ENCODE results near the gene CIITA.

DNA sequence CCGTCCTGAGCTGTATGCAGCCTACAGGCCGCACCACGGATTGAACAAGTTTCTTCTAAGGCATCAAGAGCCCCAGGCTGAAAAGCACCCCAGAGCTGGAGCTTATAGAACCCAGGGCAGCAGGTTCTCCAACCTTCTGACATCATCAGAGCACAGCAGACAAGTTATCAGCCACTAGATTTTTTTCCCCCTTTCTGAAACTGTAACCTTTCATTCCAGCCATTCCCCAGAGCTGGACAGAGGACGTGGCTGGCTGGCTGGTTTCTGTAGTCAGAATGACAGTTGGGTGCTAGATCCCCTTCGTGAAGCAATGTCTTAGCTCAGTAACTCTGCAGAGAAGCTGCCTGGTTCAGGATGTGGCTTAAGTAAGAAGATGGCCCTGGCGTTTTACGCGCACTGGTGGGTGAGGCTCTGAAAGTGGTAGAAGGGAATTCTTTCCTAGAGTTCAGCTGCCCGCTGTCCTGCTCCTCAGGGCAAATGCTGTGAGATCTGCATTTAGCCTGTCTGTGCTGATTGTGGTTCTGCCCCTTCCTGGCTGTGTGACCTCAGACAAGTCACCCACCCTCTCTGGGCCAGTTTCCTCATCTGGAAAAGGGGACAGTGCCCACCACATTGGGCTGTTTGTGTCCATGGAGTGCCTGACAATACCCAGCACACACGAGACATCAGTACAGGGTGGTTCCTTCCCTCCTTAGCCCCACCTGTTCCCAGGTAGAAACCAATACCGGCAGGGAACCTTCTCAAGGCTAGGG, 56.1 kb downstream of the CIITA start:
- TF ChIP-seq POLR2A (IDR thresholded peaks at IDR 0.05) = no peak
- TF ChIP-seq, protein P1, sequence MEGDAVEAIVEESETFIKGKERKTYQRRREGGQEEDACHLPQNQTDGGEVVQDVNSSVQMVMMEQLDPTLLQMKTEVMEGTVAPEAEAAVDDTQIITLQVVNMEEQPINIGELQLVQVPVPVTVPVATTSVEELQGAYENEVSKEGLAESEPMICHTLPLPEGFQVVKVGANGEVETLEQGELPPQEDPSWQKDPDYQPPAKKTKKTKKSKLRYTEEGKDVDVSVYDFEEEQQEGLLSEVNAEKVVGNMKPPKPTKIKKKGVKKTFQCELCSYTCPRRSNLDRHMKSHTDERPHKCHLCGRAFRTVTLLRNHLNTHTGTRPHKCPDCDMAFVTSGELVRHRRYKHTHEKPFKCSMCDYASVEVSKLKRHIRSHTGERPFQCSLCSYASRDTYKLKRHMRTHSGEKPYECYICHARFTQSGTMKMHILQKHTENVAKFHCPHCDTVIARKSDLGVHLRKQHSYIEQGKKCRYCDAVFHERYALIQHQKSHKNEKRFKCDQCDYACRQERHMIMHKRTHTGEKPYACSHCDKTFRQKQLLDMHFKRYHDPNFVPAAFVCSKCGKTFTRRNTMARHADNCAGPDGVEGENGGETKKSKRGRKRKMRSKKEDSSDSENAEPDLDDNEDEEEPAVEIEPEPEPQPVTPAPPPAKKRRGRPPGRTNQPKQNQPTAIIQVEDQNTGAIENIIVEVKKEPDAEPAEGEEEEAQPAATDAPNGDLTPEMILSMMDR (IDR thresholded peaks at IDR 0.05) = no peak
